PC-9 (cell line): ENCODE measurements around the gene LUZP2. TPM values are rescaled to one million over a fixed set of nuclear protein-coding genes. Genes with fewer than 3 reads are reported as not detected.

Experiments
- BruUV-seq: library from RNA; stranded (reverse); fragments of 400-500 nt; replicated peaks from 2 replicates; lab custom pipeline; 2021; lab: Mats Ljungman, UMichigan
- CTCF ChIA-PET: fragments of 300-600 bp; sonication (Branson Sonifier 250); formaldehyde crosslinking; loops from one replicate; lab custom pipeline; 2022; ENCODE audit warnings: antibody characterized with exemption; lab: Charles Lee
- POLR2A ChIA-PET: fragments of 300-600 bp; sonication (Branson Sonifier 250); formaldehyde crosslinking; loops from one replicate; lab custom pipeline; 2022; ENCODE audit warnings: antibody characterized with exemption; ENCODE audit not compliant: unreplicated experiment; lab: Charles Lee
- DNase-seq, 2 experiments: peaks; one replicate each; pipeline versions ENCODE4 v3.0.0 to v3.0.0-alpha.2; 2015 to 2022; ENCODE audit warnings: mixed read lengths in 1 of 2
- H2AFZ ChIP-seq: fragments of 200-600 bp; sonication (generic); 2 replicates; pipeline ENCODE4 v1.8.1; 2017; ENCODE audit warnings: antibody characterized with exemption
- H3F3A ChIP-seq: fragments of 200-600 bp; sonication (generic); 2 replicates; pipeline ENCODE4 v1.8.1; 2017; ENCODE audit warnings: antibody characterized with exemption, mild to moderate bottlenecking, low read depth; ENCODE audit not compliant: insufficient read depth
- H3K27ac ChIP-seq: fragments of 200-600 bp; sonication (generic); 2 replicates; pipeline ENCODE4 v1.6.1; 2016; ENCODE audit warnings: mixed run types
- H3K27me3 ChIP-seq: fragments of 200-600 bp; sonication (generic); 2 replicates; pipeline ENCODE4 v1.6.1; 2016; ENCODE audit warnings: low read depth, mixed run types; ENCODE audit not compliant: insufficient read depth
- H3K36me3 ChIP-seq: fragments of 200-600 bp; sonication (generic); 2 replicates; pipeline ENCODE4 v1.6.1; 2016; ENCODE audit warnings: low read depth, mixed run types
- H3K4me1 ChIP-seq: fragments of 200-600 bp; sonication (generic); replicated peaks from 2 replicates; pipeline ENCODE4 v1.6.1; 2016; ENCODE audit warnings: mixed run types; ENCODE audit not compliant: insufficient read depth
- H3K4me2 ChIP-seq: fragments of 200-600 bp; sonication (generic); 2 replicates; pipeline ENCODE4 v1.6.1; 2017; ENCODE audit warnings: mixed run types
- H3K4me3 ChIP-seq: fragments of 200-600 bp; sonication (generic); 2 replicates; pipeline ENCODE4 v1.6.1; 2016; ENCODE audit warnings: mixed run types
- H3K79me2 ChIP-seq: fragments of 200-600 bp; sonication (generic); 2 replicates; pipeline ENCODE4 v1.6.1; 2017; ENCODE audit warnings: low read depth, mixed run types
- H3K9me2 ChIP-seq: fragments of 200-600 bp; sonication (generic); 2 replicates; pipeline ENCODE4 v1.8.1; 2017; ENCODE audit warnings: mild to moderate bottlenecking; ENCODE audit not compliant: insufficient read depth
- H3K9me3 ChIP-seq: fragments of 200-600 bp; sonication (generic); 2 replicates; pipeline ENCODE4 v1.8.1; 2016; ENCODE audit warnings: low read depth; ENCODE audit not compliant: insufficient read depth
- H4K20me1 ChIP-seq: fragments of 200-600 bp; sonication (generic); 2 replicates; pipeline ENCODE4 v1.8.1; 2017; ENCODE audit not compliant: insufficient read depth
- CTCF ChIP-seq: fragments of 200-600 bp; sonication (generic); conservative IDR thresholded peaks from 2 replicates; pipeline ENCODE4 v1.6.1; 2017; ENCODE audit warnings: mixed run types, antibody characterized with exemption, mild to moderate bottlenecking, moderate library complexity
- EZH2 ChIP-seq: fragments of 200-600 bp; sonication (generic); IDR thresholded peaks from 2 replicates; pipeline ENCODE4 v1.8.0; 2017; ENCODE audit warnings: antibody characterized with exemption, low read depth
- intact Hi-C: fragments of 100-400 bp; cut with micrococcal nuclease; formaldehyde crosslinking; loops from one replicate; pipeline ENCODE4 v1.10.0; 2022; ENCODE audit not compliant: unreplicated experiment
- total RNA-seq: library from RNA; stranded (reverse); gene quantifications from 2 replicates; pipeline ENCODE4 v1.2.3, GENCODE V29; 2021

The LUZP2 gene
- total RNA-seq, 1 experiment from 2014 or later: 0.15 TPM

- H3K79me2 ChIP-seq: no peaks in the 10 kb centered on the region
- H3K9me2 ChIP-seq: no peaks in the 10 kb centered on the region
- no peaks in the 10 kb centered on the region for H3K27me3 ChIP-seq
- CTCF ChIA-PET: no interaction called here
- no peak for DNase-seq
- intact Hi-C loops: no loop called here
- H3K27ac ChIP-seq: no peak overlapping the region
- POLR2A ChIA-PET: no interaction called here
- 0 out of 2 replicates have a peak, but pooled peaks cover 6% of the 10 kb centered on the region for H3F3A ChIP-seq
- no peaks in the 10 kb centered on the region for H4K20me1 ChIP-seq
- no peaks in the 10 kb centered on the region for H3K9me3 ChIP-seq
- no peak overlapping the region for H2AFZ ChIP-seq
- peaks cover 8% of the 10 kb centered on the region; the same call in 1 of the 2 replicates for H3K4me1 ChIP-seq
- no peak overlapping the region for H3K4me2 ChIP-seq
- no peak for TF ChIP-seq CTCF
- no peak for TF ChIP-seq EZH2
- H3K36me3 ChIP-seq: no peaks in the 10 kb centered on the region
- BruUV-seq: no TSS peak
- no peak overlapping the region for H3K4me3 ChIP-seq
Observed at GRCh38 chr11:24587635-24588034, 90.8 kb downstream of the LUZP2 start.

- H3K27ac ChIP-seq: peak overlapping the region; percentile 18; the same call in 1 of the 2 replicates
- POLR2A ChIA-PET: no interaction called here
- 0 out of 2 replicates have a peak, but pooled peaks cover 6% of the 10 kb centered on the region for H3F3A ChIP-seq
- CTCF ChIA-PET: no interaction called here
- H3K4me2 ChIP-seq: no peak overlapping the region
- intact Hi-C loops: no loop called here
- no TSS peak for BruUV-seq
- no peaks in the 10 kb centered on the region for H3K27me3 ChIP-seq
- peak; percentile 3 to 51 for DNase-seq
- no peak overlapping the region for H3K4me3 ChIP-seq
- H2AFZ ChIP-seq: no peak overlapping the region
- H3K79me2 ChIP-seq: no peaks in the 10 kb centered on the region
- H3K4me1 ChIP-seq: peaks cover 8% of the 10 kb centered on the region; the same call in 1 of the 2 replicates
- no peaks in the 10 kb centered on the region for H3K9me3 ChIP-seq
- H3K36me3 ChIP-seq: no peaks in the 10 kb centered on the region
- no peaks in the 10 kb centered on the region for H4K20me1 ChIP-seq
- no peak for TF ChIP-seq EZH2
- TF ChIP-seq CTCF: no peak
- H3K9me2 ChIP-seq: no peaks in the 10 kb centered on the region
Observed at GRCh38 chr11:24588081-24588480, 91.2 kb downstream of the LUZP2 start.

GRCh38 chr11:24589064-24589463 is 92.2 kb downstream of the LUZP2 start:
- no peaks in the 10 kb centered on the region for H3K79me2 ChIP-seq
- TF ChIP-seq EZH2 (no peak), CTCF (no peak)
- H3K4me2 ChIP-seq: no peak overlapping the region
- BruUV-seq: no TSS peak
- no peaks in the 10 kb centered on the region for H4K20me1 ChIP-seq
- no peaks in the 10 kb centered on the region for H3K9me2 ChIP-seq
- H3F3A ChIP-seq: 0 out of 2 replicates have a peak, but pooled peaks cover 6% of the 10 kb centered on the region
- H3K36me3 ChIP-seq: no peaks in the 10 kb centered on the region
- DNase-seq: no peak
- H3K9me3 ChIP-seq: no peaks in the 10 kb centered on the region
- POLR2A ChIA-PET: no interaction called here
- H3K4me1 ChIP-seq: peaks cover 8% of the 10 kb centered on the region; the same call in 1 of the 2 replicates
- no peaks in the 10 kb centered on the region for H3K27me3 ChIP-seq
- CTCF ChIA-PET: no interaction called here
- H3K27ac ChIP-seq: no peak overlapping the region
- intact Hi-C loops: no loop called here
- no peak overlapping the region for H3K4me3 ChIP-seq
- no peak overlapping the region for H2AFZ ChIP-seq
